Measurements from ENCODE around the gene A2M. TPM values are rescaled to one million over a fixed set of nuclear protein-coding genes. Genes with fewer than 3 reads are reported as not detected.

Gene A2M
- total RNA-seq, 2 donors from 2014 or later: 0.59 TPM; not detected in 1

GRCh38 chr12:9068086-9068485, 47.6 kb downstream of the A2M start:
- Mint-ChIP-seq H3K4me1 (ENCODE audit: low read depth in 2 of 2) (peaks cover 8% of the 10 kb centered on the region in 2 donors), H3K27me3 (peaks cover 0 to 2% of the 10 kb centered on the region in 2 donors), H3K4me3 (no peak overlapping the region), H3K9me3 (no peaks in the 10 kb centered on the region), H3K36me3 (no peaks in the 10 kb centered on the region), H3K27ac (no peak overlapping the region)
- ATAC-seq (no peak), DNase-seq (ENCODE audit: low spot score) (no peak)

- Mint-ChIP-seq H3K4me1 (ENCODE audit: low read depth in 2 of 2) (peaks cover 6 to 8% of the 10 kb centered on the region in 2 donors), H3K4me3 (no peak overlapping the region), H3K36me3 (no peaks in the 10 kb centered on the region), H3K27me3 (peaks cover 0 to 2% of the 10 kb centered on the region in 2 donors), H3K9me3 (no peaks in the 10 kb centered on the region), H3K27ac (no peak overlapping the region)
- DNase-seq (ENCODE audit: low spot score): no peak
- no peak for ATAC-seq
Measured at GRCh38 chr12:9066755-9067423, 48.8 kb downstream of the A2M start.

GRCh38 chr12:9066183-9066623, 49.5 kb downstream of the A2M start:
- Mint-ChIP-seq H3K9me3 (no peaks in the 10 kb centered on the region), H3K36me3 (no peaks in the 10 kb centered on the region), H3K27ac (no peak overlapping the region), H3K4me3 (peak overlapping the region; percentile 13), H3K27me3 (peaks cover 0 to 2% of the 10 kb centered on the region in 2 donors), H3K4me1 (ENCODE audit: low read depth in 2 of 2) (peaks cover 6 to 8% of the 10 kb centered on the region in 2 donors)
- ATAC-seq (no peak), DNase-seq (ENCODE audit: low spot score) (no peak)

GRCh38 chr12:9065607-9065856, 50.2 kb downstream of the A2M start:
- Mint-ChIP-seq H3K4me3 (no peak overlapping the region), H3K27ac (no peak overlapping the region), H3K36me3 (no peaks in the 10 kb centered on the region), H3K4me1 (ENCODE audit: low read depth in 2 of 2) (peaks cover 6 to 8% of the 10 kb centered on the region in 2 donors), H3K27me3 (peaks cover 0 to 2% of the 10 kb centered on the region in 2 donors), H3K9me3 (no peaks in the 10 kb centered on the region)
- DNase-seq (ENCODE audit: low spot score) (no peak), ATAC-seq (no peak)

GRCh38 chr12:9064815-9065606, 50.7 kb downstream of the A2M start:
- H3K4me3 Mint-ChIP-seq: no peak overlapping the region
- no peaks in the 10 kb centered on the region for H3K36me3 Mint-ChIP-seq
- peak; percentile 54 to 70 for ATAC-seq
- DNase-seq (ENCODE audit: low spot score): no peak
- H3K27ac Mint-ChIP-seq: no peak overlapping the region
- no peaks in the 10 kb centered on the region for H3K9me3 Mint-ChIP-seq
- peaks cover 6 to 8% of the 10 kb centered on the region in 2 donors for H3K4me1 Mint-ChIP-seq (ENCODE audit: low read depth in 2 of 2)
- H3K27me3 Mint-ChIP-seq: peaks cover 0 to 2% of the 10 kb centered on the region in 2 donors

GRCh38 chr12:9064201-9064814, 51.4 kb downstream of the A2M start:
- no peaks in the 10 kb centered on the region for H3K36me3 Mint-ChIP-seq

GRCh38 chr12:9052610-9053009, 63.1 kb downstream of the A2M start:
- H3K36me3 Mint-ChIP-seq: no peaks in the 10 kb centered on the region
- DNase-seq (ENCODE audit: low spot score) (no peak), ATAC-seq (no peak)
- H3K27me3 Mint-ChIP-seq: no peaks in the 10 kb centered on the region
- no peaks in the 10 kb centered on the region for H3K9me3 Mint-ChIP-seq
- no peak overlapping the region for H3K27ac Mint-ChIP-seq
- H3K4me3 Mint-ChIP-seq: no peak overlapping the region
- H3K4me1 Mint-ChIP-seq (ENCODE audit: low read depth in 2 of 2): peaks cover 0 to 4% of the 10 kb centered on the region in 2 donors

More at GRCh38 chr12:9064201-9064814, 51.4 kb downstream of the A2M start:
- H3K4me3 Mint-ChIP-seq: peak overlapping the region; percentile 80
- ATAC-seq (peak; percentile 81 to 84), DNase-seq (ENCODE audit: low spot score) (peak; percentile 63)
- no peaks in the 10 kb centered on the region for H3K9me3 Mint-ChIP-seq
- peaks cover 0 to 2% of the 10 kb centered on the region in 2 donors for H3K27me3 Mint-ChIP-seq
- H3K27ac Mint-ChIP-seq: peak overlapping the region; percentile 51 to 87
- H3K4me1 Mint-ChIP-seq (ENCODE audit: low read depth in 2 of 2): peaks cover 6 to 8% of the 10 kb centered on the region in 2 donors

GRCh38 chr12:9051158-9051550, 64.6 kb downstream of the A2M start:
- peaks cover 2 to 8% of the 10 kb centered on the region in 2 donors for H3K4me1 Mint-ChIP-seq (ENCODE audit: low read depth in 2 of 2)

GRCh38 chr12:9050521-9051157, 65.1 kb downstream of the A2M start:
- H3K4me3 Mint-ChIP-seq: no peak overlapping the region
- no peak overlapping the region for H3K27ac Mint-ChIP-seq

More at GRCh38 chr12:9051158-9051550, 64.6 kb downstream of the A2M start:
- no peak for ATAC-seq
- no peak for DNase-seq (ENCODE audit: low spot score)
- Mint-ChIP-seq H3K9me3 (no peaks in the 10 kb centered on the region), H3K36me3 (no peaks in the 10 kb centered on the region), H3K4me3 (no peak overlapping the region), H3K27ac (peak overlapping the region in 1 of 2 donors; percentile 13), H3K27me3 (no peaks in the 10 kb centered on the region)

GRCh38 chr12:9049520-9050133, 66.1 kb downstream of the A2M start:
- peaks cover 3% of the 10 kb centered on the region for H3K9me3 Mint-ChIP-seq
- no peak for DNase-seq (ENCODE audit: low spot score)
- peaks cover 6 to 14% of the 10 kb centered on the region in 2 donors for H3K4me1 Mint-ChIP-seq (ENCODE audit: low read depth in 2 of 2)
- H3K4me3 Mint-ChIP-seq: no peak overlapping the region
- H3K27me3 Mint-ChIP-seq: no peaks in the 10 kb centered on the region
- no peaks in the 10 kb centered on the region for H3K36me3 Mint-ChIP-seq
- peak overlapping the region in 1 of 2 donors; percentile 3 for H3K27ac Mint-ChIP-seq
- ATAC-seq: peak in 1 of 2 donors; percentile 65

More at GRCh38 chr12:9050521-9051157, 65.1 kb downstream of the A2M start:
- DNase-seq (ENCODE audit: low spot score) (no peak), ATAC-seq (no peak)
- no peaks in the 10 kb centered on the region for H3K27me3 Mint-ChIP-seq
- peaks cover 2% of the 10 kb centered on the region for H3K9me3 Mint-ChIP-seq
- no peaks in the 10 kb centered on the region for H3K36me3 Mint-ChIP-seq
- peaks cover 5 to 14% of the 10 kb centered on the region in 2 donors for H3K4me1 Mint-ChIP-seq (ENCODE audit: low read depth in 2 of 2)

- no peak for ATAC-seq
- DNase-seq (ENCODE audit: low spot score): no peak
- Mint-ChIP-seq H3K4me1 (ENCODE audit: low read depth in 2 of 2) (peaks cover 6 to 14% of the 10 kb centered on the region in 2 donors), H3K27ac (peak overlapping the region; percentile 3 to 45), H3K27me3 (no peaks in the 10 kb centered on the region), H3K9me3 (peaks cover 3% of the 10 kb centered on the region), H3K4me3 (no peak overlapping the region), H3K36me3 (no peaks in the 10 kb centered on the region)
Measured at GRCh38 chr12:9048930-9049329, 66.8 kb downstream of the A2M start.

- Mint-ChIP-seq H3K27me3 (no peaks in the 10 kb centered on the region), H3K4me3 (no peak overlapping the region), H3K27ac (no peak overlapping the region), H3K4me1 (ENCODE audit: low read depth in 2 of 2) (peaks cover 9 to 19% of the 10 kb centered on the region in 2 donors), H3K9me3 (peaks cover 3% of the 10 kb centered on the region), H3K36me3 (no peaks in the 10 kb centered on the region)
- ATAC-seq: no peak
- DNase-seq (ENCODE audit: low spot score): no peak
Measured at GRCh38 chr12:9047105-9047504, 68.6 kb downstream of the A2M start.

- Mint-ChIP-seq H3K36me3 (no peaks in the 10 kb centered on the region), H3K27ac (peak overlapping the region in 1 of 2 donors; percentile 52), H3K9me3 (peaks cover 3% of the 10 kb centered on the region), H3K4me1 (ENCODE audit: low read depth in 2 of 2) (peaks cover 18 to 27% of the 10 kb centered on the region in 2 donors), H3K4me3 (no peak overlapping the region), H3K27me3 (no peaks in the 10 kb centered on the region)
- no peak for DNase-seq (ENCODE audit: low spot score)
- no peak for ATAC-seq
Measured at GRCh38 chr12:9043766-9044165, 72.0 kb downstream of the A2M start.
